HG02943 (cell line): ENCODE results near the gene CYSRT1.

Experiments
- ATAC-seq: cut with Tn5 transposase; IDR thresholded peaks from one replicate; pipeline ENCODE4 v1.9.1; 2021; ENCODE audit warnings: mild to moderate bottlenecking, low read depth, moderate library complexity; ENCODE audit not compliant: unreplicated experiment

CYSRT1 gene

GRCh38 chr9:137224830-137225694 lies at the start of gene CYSRT1:
TSS of gene CYSRT1 (plus strand) at chr9:137225174. CDS start at chr9:137225622, 448 bp downstream.
- ATAC-seq = no peak

GRCh38 chr9:137175345-137175961 lies 49.5 kb upstream of the CYSRT1 start:
- no peak for ATAC-seq

GRCh38 chr9:137176302-137177182 lies 48.4 kb upstream of the CYSRT1 start:
- no peak for ATAC-seq

- ATAC-seq = no peak
These were observed 46.6 kb upstream of the CYSRT1 start for GRCh38 chr9:137178201-137178938.

- no peak for ATAC-seq
These were observed 45.9 kb upstream of the CYSRT1 start for GRCh38 chr9:137178939-137179630.

GRCh38 chr9:137179761-137180160 lies 45.2 kb upstream of the CYSRT1 start:
- no peak for ATAC-seq

- no peak for ATAC-seq
These were observed 44.5 kb upstream of the CYSRT1 start for GRCh38 chr9:137180491-137180890.

- ATAC-seq = no peak
These were observed 43.3 kb upstream of the CYSRT1 start for GRCh38 chr9:137181680-137182079.

- no peak for ATAC-seq
These were observed 42.1 kb upstream of the CYSRT1 start for GRCh38 chr9:137182836-137183235.

GRCh38 chr9:137183980-137184595 lies 40.9 kb upstream of the CYSRT1 start:
- no peak for ATAC-seq

- no peak for ATAC-seq
These were observed 39.9 kb upstream of the CYSRT1 start for GRCh38 chr9:137184881-137185660.

GRCh38 chr9:137185921-137186320 lies 39.1 kb upstream of the CYSRT1 start:
- no peak for ATAC-seq

- ATAC-seq = no peak
These were observed 38.6 kb upstream of the CYSRT1 start for GRCh38 chr9:137186385-137186784.

GRCh38 chr9:137187386-137187785 lies 37.6 kb upstream of the CYSRT1 start:
- no peak for ATAC-seq

- no peak for ATAC-seq
These were observed 36.9 kb upstream of the CYSRT1 start for GRCh38 chr9:137188086-137188489.

- peak; percentile 63 for ATAC-seq
These were observed 36.3 kb upstream of the CYSRT1 start, which contains the start of the genes ANAPC2 and SSNA1 for GRCh38 chr9:137188490-137189296. TSS of gene ANAPC2 (minus strand) at chr9:137188560. CDS start at chr9:137188532, 28 bp downstream. TSS of gene SSNA1 (plus strand) at chr9:137188676. CDS start at chr9:137188727, 51 bp downstream.
